Amniotic epithelial cell (primary cell): ENCODE results near the gene GALR1.
"Not testable (repeated sequence)": the region's sequence is repeated elsewhere in the genome, so short reads cannot be mapped to it uniquely, and the experiment has no call there.

ENCODE experiments used
- DNase-seq: peaks from one replicate; pipeline ENCODE4 v3.0.0-alpha.2; 2010; ENCODE audit warnings: low read depth

GALR1 gene

GRCh38 chr18:77250926-77251729 is 1.5 kb downstream of the GALR1 start:
- no peak for DNase-seq

GRCh38 chr18:77251730-77252050 is 2.0 kb downstream of the GALR1 start:
- no peak for DNase-seq

- no peak for DNase-seq
Measured at GRCh38 chr18:77254711-77255405, 5.2 kb downstream of the GALR1 start.

GRCh38 chr18:77255426-77256105 is 5.9 kb downstream of the GALR1 start:
- DNase-seq, result no peak

GRCh38 chr18:77262643-77263465 is 13.2 kb downstream of the GALR1 start:
- no peak for DNase-seq

GRCh38 chr18:77263466-77263763 is 13.8 kb downstream of the GALR1 start:
- no peak for DNase-seq

- no peak for DNase-seq
Measured at GRCh38 chr18:77267969-77268368, 18.3 kb downstream of the GALR1 start.

- DNase-seq, result no peak
Measured at GRCh38 chr18:77268456-77268855, 18.8 kb downstream of the GALR1 start.

- peak; percentile 80 for DNase-seq
Measured at GRCh38 chr18:77271576-77272481, 22.2 kb downstream of the GALR1 start.

GRCh38 chr18:77290841-77291240 is 41.2 kb downstream of the GALR1 start:
- not testable (repeated sequence) for DNase-seq

- no peak for DNase-seq
Measured at GRCh38 chr18:77298172-77298571, 48.5 kb downstream of the GALR1 start.

GRCh38 chr18:77299706-77300105 is 50.1 kb downstream of the GALR1 start:
- no peak for DNase-seq

GRCh38 chr18:77300579-77300978 is 50.9 kb downstream of the GALR1 start:
- DNase-seq, result no peak

GRCh38 chr18:77304268-77304667 is 54.6 kb downstream of the GALR1 start:
- no peak for DNase-seq

GRCh38 chr18:77305676-77306075 is 56.0 kb downstream of the GALR1 start:
- DNase-seq, result no peak

- no peak for DNase-seq
Measured at GRCh38 chr18:77308216-77308615, 58.6 kb downstream of the GALR1 start.

- DNase-seq, result no peak
Measured at GRCh38 chr18:77314511-77314910, 64.9 kb downstream of the GALR1 start.

GRCh38 chr18:77314952-77315351 is 65.3 kb downstream of the GALR1 start:
- no peak for DNase-seq

- no peak for DNase-seq
Measured at GRCh38 chr18:77316008-77316407, 66.4 kb downstream of the GALR1 start.

GRCh38 chr18:77316641-77317040 is 67.0 kb downstream of the GALR1 start:
- no peak for DNase-seq

GRCh38 chr18:77320971-77321559 is 71.4 kb downstream of the GALR1 start:
- DNase-seq, result no peak
